NCI-H774 (cell line): ENCODE results near the gene RPTN.

ENCODE experiments used
- DNase-seq: peaks from one replicate; lab custom pipeline; 2025; lab: John Stamatoyannopoulos, UW

Gene RPTN

DNA sequence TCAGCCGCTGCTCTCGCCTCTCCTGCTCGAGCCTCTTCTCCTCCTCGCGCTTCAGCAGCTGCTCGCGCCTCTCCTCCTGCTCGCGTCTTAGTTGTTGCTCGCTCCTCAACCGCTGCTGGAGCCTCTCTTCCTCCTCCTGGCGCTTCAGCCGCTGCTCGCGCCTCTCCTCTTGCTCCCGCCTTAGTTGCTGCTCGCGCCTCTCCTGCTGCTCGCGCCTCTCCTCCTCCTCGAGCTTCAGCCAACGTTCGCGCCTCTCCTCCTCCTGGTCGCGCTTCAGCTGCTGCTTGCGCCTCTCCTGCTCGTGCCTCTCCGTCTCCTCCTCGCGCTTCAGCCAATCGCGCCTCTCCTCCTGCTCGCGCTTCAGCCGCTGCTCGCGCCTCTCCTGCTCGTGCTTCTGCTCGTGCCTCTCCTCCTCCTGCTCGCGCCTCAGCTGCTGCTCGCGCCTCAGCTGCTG is 47.5 kb downstream of the RPTN start:
- DNase-seq, result no peak

DNA sequence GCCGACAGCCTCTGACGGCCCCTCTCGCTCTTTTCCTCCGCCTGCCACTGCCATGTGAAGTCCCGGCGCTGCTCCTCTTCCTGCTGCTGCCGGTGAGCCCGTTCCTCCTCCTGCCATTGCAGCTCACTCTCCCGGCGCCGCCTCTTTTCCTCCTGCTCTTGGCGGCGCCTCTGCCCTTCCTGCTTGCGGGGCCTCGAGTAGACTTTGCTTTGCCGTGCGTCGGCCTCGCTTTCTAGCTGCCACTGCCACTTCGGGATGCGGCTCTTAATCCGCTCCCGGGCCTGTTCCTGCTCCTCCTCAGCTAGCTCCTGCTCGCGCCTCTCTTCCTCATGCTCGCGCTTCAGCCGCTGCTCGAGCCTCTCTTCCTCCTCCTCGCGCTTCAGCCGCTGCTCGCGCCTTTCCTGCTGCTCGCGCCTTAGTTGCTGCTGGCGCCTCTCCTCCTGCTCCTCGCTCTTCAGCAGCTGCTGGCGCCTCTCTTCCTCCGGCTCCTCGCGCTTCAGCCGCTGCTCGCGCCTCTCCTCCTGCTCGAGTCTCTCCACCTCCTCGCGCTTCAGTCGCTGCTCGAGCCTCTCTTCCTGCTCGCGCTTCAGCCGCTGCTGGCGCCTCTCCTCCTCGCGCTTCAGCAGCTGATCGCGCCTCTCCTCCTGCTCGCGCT is 48.0 kb downstream of the RPTN start:
- peak; percentile 38 for DNase-seq

DNA sequence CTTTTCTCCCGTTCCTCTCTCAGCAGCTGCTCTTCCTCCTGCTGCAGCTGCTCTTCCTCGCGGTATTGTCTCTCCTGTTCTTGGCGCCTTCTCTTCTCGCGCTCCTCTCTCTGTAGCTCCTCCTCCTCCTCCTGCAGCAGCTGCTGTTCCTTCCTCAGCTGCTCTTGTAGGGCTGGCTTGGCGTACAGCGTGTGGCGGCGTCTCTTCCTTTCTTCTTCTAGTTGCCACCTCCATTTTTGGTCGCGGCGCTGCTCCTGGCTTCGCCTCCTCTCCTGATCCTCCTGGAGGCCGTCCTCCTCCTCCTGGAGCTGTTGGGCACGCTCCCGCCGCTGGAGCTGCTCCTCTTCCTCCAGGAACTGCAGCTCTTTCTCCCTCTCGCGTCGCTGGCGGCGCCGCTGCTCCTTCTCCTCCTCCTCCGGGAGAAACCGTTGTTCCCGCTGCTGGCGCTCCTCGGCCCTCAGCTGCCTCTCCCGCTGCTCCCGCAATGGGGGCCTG is 48.6 kb downstream of the RPTN start:
- peak; percentile 12 for DNase-seq

DNA sequence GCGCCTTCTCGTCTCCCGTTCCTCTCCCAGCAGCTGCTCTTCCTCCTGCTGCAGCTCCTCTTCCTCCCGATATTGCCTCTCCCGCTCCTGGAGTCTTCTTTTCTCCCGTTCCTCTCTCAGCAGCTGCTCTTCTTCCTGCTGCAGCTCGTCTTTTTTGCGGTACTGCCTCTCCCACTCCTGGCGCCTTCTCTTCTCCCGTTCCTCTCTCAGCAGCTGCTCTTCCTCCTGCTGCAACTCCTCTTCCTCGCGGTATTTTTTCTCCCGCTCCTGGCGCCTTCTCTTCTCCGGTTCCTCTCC is 49.1 kb downstream of the RPTN start:
- DNase-seq, result no peak

GRCh38 chr1:152109231-152109997 is 49.6 kb downstream of the RPTN start:
- DNase-seq, result no peak

DNA sequence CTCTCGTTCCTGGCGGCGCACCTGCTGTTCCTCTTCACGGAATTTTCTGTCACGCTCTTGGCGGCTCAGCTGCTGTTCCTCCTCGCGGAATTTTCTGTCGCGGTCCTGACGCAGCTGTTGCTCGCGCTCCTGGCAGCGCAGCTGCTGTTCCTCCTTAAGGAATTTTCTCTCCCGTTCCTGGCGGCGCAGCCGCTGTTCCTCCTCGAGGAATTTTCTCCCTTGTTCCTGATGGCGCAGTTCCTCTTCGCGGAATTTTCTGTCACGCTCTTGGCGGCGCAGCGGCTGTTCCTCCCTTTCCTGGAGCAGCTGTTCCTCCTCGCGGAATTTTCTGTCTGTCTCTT is 50.2 kb downstream of the RPTN start:
- DNase-seq, result no peak

DNA sequence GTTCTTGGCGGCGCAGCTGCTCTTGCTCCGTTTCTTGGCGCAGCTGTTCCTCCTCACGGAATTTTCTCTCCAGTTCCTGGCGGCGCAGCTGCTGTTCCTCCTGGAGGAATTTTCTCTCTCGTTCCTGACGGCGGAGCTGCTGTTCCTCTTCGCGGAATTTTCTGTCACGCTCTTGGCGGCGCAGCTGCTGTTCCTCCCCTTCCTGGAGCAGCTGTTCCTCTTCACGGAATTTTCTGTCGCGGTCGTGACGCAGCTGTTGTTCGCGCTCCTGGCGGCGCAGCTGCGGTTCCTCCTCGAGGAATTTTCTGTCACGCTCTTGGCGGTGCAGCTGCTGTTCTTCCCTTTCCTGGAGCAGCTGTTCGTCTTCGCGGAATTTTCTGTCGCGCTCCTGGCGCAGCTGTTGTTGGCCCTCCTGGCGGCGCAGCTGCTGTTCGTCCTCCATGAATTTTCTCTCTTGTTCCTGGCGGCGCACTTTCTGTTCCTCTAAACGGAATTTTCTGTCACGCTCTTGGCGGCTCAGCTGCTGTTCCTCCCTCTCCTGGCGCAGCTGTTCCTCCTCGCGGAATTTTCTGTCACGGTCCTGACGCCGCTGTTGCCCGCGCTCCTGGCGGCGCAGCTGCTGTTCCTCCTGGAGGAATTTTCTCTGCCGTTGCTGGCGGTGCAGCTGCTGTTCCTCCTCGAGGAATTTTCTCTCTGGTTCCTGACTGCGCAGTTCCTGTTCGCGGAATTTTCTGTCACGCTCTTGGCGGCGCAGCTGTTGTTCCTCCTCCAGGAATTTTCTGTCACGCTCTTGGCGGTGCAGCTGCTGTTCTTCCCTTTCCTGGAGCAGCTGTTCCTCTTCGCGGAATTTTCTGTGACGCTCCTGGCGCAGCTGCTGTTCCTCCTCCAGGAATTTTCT is 50.8 kb downstream of the RPTN start:
- no peak for DNase-seq

DNA sequence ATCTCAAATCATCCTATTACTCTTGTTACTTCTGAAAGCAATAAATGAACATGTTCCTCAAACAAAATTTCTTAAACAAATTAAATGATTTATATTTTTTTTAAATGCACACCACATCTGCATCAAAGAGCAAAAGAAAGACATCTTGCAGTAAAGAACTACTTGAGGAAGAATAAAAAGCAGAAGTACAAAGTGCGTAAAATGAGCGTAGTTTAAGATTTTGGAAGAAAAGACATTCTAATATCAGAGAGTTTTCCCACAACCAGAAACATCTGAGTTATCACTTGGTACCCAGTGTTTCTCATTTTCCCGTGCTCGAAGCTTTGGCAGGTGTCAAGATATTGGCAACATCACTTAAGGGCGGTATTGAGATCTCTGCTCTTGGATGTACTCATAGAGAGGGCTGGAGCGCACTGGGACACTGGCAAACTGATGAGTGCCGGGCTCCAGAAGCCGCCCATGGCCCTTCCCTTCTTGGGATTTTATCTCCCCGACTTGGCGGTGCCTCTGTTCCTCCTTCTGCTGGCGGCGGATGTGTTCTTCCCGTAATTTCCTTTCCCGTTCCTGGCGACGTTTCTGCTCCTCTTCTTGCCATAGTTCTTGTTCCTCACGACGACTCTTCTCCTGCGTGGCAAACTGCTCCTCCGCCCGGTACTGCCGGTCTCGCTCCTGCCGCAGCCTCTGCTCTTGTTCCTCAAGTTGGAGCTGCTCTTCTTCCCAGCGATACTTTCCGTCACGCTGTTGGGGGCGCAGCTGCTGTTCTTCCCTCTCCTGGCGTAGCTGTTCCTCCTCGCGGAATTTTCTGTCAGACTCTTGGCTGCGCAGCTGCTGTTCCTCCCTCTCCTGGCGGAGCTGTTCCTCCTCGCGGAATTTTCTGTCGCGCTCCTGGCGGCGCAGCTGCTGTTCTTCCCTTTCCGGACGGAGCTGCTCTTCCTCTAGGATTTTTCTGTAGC is 51.7 kb downstream of the RPTN start:
- no peak for DNase-seq

- no peak for DNase-seq
Measured at GRCh38 chr1:152104854-152105253, 54.2 kb downstream of the RPTN start.
